Prostate gland (tissue), 2 donors: ENCODE measurements around the gene GABARAP. TPM values are rescaled to one million over a fixed set of nuclear protein-coding genes. Genes with fewer than 3 reads are reported as not detected.

Experiments used
- DNase-seq: peaks from one replicate; pipeline ENCODE4 v3.0.0-alpha.2; 2019; ENCODE audit warnings: low spot score
- H3K27ac ChIP-seq, 2 donors: fragments of 200-600 bp; sonication (generic); 2 replicates each; pipeline ENCODE4 v1.5.1; 2017 to 2019
- H3K27me3 ChIP-seq: fragments of 200-600 bp; sonication (generic); replicated peaks from 2 replicates; pipeline ENCODE4 v1.5.1; 2019; ENCODE audit not compliant: insufficient read depth
- H3K36me3 ChIP-seq, 2 donors: fragments of 200-600 bp; sonication (generic); 1 replicate in 1 of 2; 2 replicates in 1 of 2; pipeline versions ENCODE4 v1.5.1 to v1.8.1; 2017 to 2019
- H3K4me1 ChIP-seq: fragments of 200-600 bp; sonication (generic); replicated peaks from 2 replicates; pipeline ENCODE4 v1.5.1; 2019
- H3K4me3 ChIP-seq, 2 donors: fragments of 200-600 bp; sonication (generic); 2 replicates each; pipeline ENCODE4 v1.5.1; 2017 to 2019
- H3K9me3 ChIP-seq: fragments of 200-600 bp; sonication (generic); 2 replicates; pipeline ENCODE4 v1.5.1; 2017
- CTCF ChIP-seq, 4 experiments: fragments of 200-600 bp in 2 of 4; fragments of 450-650 bp in 2 of 4; sonication (generic) in 2 of 4; IDR thresholded peaks; 1 replicate in 3 of 4; 2 replicates in 1 of 4; pipeline ENCODE4 v1.5.1; 2016 to 2019; ENCODE audit warnings: antibody characterized with exemption in 4 of 4, mild to moderate bottlenecking in 2 of 4, moderate library complexity in 2 of 4
- POLR2A ChIP-seq: fragments of 450-650 bp; IDR thresholded peaks from one replicate; pipeline ENCODE4 v1.6.1; 2016; ENCODE audit warnings: antibody characterized with exemption, mild to moderate bottlenecking
- POLR2AphosphoS5 ChIP-seq: sonication (generic); formaldehyde crosslinking; IDR thresholded peaks from one replicate; pipeline ENCODE4 v1.6.1; 2017; ENCODE audit warnings: antibody characterized with exemption
- WGBS: methylation state at CpG from one replicate; pipeline ENCODE4 v1.1.5; 2018; 5-methylcytosine and 5-hydroxymethylcytosine counted together
- intact Hi-C: fragments of 100-400 bp; cut with DNase I; formaldehyde crosslinking; loops from one replicate; pipeline ENCODE4 v1.14.2; 2022
- total RNA-seq, 2 donors: library from RNA; depleted of rRNA; stranded (reverse); fragments of >200 nt; gene quantifications; one replicate each; pipeline ENCODE4 v1.1.0, GENCODE V29; 2016

GABARAP gene
- total RNA-seq, 2 donors from 2014 or later: 493 to 527 TPM

- DNase-seq: peak; percentile 43
- no peaks in the 10 kb centered on the region for H3K9me3 ChIP-seq
- no peak overlapping the region for H3K27ac ChIP-seq
- H3K4me3 ChIP-seq: peak overlapping the region; percentile 26 to 34
- H3K4me1 ChIP-seq: peaks cover 8% of the 10 kb centered on the region
- H3K36me3 ChIP-seq: no peaks in the 10 kb centered on the region
- 6% methylated on average over 15 of the region's 15 CpGs for WGBS
- TF ChIP-seq POLR2A (no peak), CTCF (IDR thresholded peaks at IDR 0.05) (peak in 1 of 4 experiments; percentile 31)
- no peaks in the 10 kb centered on the region for H3K27me3 ChIP-seq
- intact Hi-C loops: no loop called here
These were observed 28.4 kb downstream of the GABARAP start for GRCh38 chr17:7213895-7214299.

DNA sequence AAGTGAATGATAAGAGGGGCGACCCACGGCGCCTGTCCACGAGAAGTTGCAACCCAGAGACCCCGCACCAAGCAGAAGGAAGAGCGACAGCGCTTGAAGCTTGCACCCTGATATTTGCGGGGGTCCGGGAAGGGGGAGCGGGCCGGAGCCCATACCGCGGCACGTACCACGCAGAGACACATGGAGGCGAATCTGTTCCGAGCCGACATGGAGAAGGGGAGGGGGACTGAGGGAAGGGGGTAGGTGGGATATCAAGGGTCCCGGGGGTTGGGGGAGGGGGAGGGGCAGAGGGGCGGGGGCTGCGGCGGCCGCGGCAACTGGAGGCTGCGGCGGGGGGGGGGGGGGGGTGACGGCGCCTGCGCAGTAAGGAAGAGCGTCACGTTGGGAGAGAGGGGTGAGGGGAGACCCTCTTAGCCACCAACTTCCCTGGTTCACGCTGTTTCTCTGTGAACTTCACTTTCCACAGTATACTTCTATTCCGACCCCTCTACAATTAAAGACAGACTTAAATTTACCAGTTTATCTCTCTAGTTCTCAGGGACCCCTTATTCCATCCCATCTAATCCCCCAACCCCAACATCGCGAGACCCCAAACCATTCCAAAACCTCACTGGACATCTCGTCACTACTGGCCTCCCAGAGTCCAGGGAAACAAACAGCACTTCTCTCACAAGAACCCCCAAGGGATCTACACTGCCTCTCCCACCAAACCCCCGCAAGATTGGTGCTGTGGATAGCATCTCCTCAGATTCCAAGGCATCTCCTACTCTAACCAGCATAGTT lies 30.6 kb downstream of the GABARAP start:
- no peak for TF ChIP-seq CTCF (IDR thresholded peaks at IDR 0.05)
- no peak for TF ChIP-seq POLR2A
- TF ChIP-seq POLR2AphosphoS5: no peak
- H3K27me3 ChIP-seq: no peaks in the 10 kb centered on the region
- WGBS: 42% methylated on average over 35 of the region's 37 CpGs
- no peak overlapping the region for H3K27ac ChIP-seq
- H3K36me3 ChIP-seq: no peaks in the 10 kb centered on the region
- no peaks in the 10 kb centered on the region for H3K9me3 ChIP-seq
- intact Hi-C loops: no loop called here
- H3K4me3 ChIP-seq: no peak overlapping the region
- DNase-seq: no peak
- H3K4me1 ChIP-seq: no peaks in the 10 kb centered on the region

GRCh38 chr17:7208754-7209460 lies 33.3 kb downstream of the GABARAP start:
- Histone ChIP-seq H3K9me3 (no peaks in the 10 kb centered on the region), H3K27me3 (no peaks in the 10 kb centered on the region), H3K36me3 (no peaks in the 10 kb centered on the region), H3K4me1 (no peaks in the 10 kb centered on the region), H3K27ac (no peak overlapping the region), H3K4me3 (no peak overlapping the region)
- no peak for DNase-seq
- TF ChIP-seq CTCF (IDR thresholded peaks at IDR 0.05): no peak
- TF ChIP-seq POLR2AphosphoS5: no peak
- no peak for TF ChIP-seq POLR2A
- 86% methylated on average over 9 of the region's 9 CpGs for WGBS
- intact Hi-C loops: no loop called here

GRCh38 chr17:7208027-7208571 lies 34.1 kb downstream of the GABARAP start:
- H3K9me3 ChIP-seq: no peaks in the 10 kb centered on the region
- H3K27me3 ChIP-seq: no peaks in the 10 kb centered on the region
- no peaks in the 10 kb centered on the region for H3K36me3 ChIP-seq
- WGBS: 54% methylated on average over 17 of the region's 21 CpGs
- TF ChIP-seq CTCF (IDR thresholded peaks at IDR 0.05) (no peak), POLR2AphosphoS5 (no peak), POLR2A (no peak)
- no peak overlapping the region for H3K4me3 ChIP-seq
- DNase-seq: no peak
- no peaks in the 10 kb centered on the region for H3K4me1 ChIP-seq
- intact Hi-C loops: no loop called here
- no peak overlapping the region for H3K27ac ChIP-seq
